Measurements from ENCODE around the gene KSR1.

DNA sequence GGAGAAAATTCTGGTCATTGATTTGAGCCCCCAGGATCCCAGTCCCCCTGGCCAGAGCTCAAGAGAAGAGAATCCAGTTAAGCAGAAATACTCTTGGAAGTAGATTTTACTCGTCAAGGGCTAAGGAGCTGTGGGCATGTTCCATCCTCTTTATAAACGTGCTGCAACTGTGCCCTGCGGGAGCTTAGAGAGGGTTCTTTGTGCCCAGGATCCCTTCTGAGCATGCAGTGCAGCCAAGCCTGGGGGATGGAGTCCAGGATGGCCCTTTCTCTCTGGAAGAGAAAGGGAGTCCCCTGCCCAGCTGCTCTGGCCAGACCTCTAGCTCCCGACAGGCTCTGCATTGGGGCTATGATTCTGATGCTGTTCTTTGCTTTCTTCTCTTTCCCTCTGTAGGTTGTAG lies 165.3 kb downstream of the KSR1 start:
- TF ChIP-seq, protein P1, sequence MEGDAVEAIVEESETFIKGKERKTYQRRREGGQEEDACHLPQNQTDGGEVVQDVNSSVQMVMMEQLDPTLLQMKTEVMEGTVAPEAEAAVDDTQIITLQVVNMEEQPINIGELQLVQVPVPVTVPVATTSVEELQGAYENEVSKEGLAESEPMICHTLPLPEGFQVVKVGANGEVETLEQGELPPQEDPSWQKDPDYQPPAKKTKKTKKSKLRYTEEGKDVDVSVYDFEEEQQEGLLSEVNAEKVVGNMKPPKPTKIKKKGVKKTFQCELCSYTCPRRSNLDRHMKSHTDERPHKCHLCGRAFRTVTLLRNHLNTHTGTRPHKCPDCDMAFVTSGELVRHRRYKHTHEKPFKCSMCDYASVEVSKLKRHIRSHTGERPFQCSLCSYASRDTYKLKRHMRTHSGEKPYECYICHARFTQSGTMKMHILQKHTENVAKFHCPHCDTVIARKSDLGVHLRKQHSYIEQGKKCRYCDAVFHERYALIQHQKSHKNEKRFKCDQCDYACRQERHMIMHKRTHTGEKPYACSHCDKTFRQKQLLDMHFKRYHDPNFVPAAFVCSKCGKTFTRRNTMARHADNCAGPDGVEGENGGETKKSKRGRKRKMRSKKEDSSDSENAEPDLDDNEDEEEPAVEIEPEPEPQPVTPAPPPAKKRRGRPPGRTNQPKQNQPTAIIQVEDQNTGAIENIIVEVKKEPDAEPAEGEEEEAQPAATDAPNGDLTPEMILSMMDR (conservative IDR thresholded peaks at IDR 0.05) = no peak
- no peak for TF ChIP-seq ZFX (IDR thresholded peaks at IDR 0.05)
